NCI-H146 treated with DMSO at 0.1 percent for 48 hours (cell line): ENCODE data around the gene FFAR3.
"Not testable (repeated sequence)": the region's sequence is repeated elsewhere in the genome, so short reads cannot be mapped to it uniquely, and the experiment has no call there.

Experiments used
- DNase-seq: peaks from one replicate; lab custom pipeline; 2025; ENCODE audit not compliant: unreplicated experiment; lab: John Stamatoyannopoulos, UW

Gene FFAR3

DNA sequence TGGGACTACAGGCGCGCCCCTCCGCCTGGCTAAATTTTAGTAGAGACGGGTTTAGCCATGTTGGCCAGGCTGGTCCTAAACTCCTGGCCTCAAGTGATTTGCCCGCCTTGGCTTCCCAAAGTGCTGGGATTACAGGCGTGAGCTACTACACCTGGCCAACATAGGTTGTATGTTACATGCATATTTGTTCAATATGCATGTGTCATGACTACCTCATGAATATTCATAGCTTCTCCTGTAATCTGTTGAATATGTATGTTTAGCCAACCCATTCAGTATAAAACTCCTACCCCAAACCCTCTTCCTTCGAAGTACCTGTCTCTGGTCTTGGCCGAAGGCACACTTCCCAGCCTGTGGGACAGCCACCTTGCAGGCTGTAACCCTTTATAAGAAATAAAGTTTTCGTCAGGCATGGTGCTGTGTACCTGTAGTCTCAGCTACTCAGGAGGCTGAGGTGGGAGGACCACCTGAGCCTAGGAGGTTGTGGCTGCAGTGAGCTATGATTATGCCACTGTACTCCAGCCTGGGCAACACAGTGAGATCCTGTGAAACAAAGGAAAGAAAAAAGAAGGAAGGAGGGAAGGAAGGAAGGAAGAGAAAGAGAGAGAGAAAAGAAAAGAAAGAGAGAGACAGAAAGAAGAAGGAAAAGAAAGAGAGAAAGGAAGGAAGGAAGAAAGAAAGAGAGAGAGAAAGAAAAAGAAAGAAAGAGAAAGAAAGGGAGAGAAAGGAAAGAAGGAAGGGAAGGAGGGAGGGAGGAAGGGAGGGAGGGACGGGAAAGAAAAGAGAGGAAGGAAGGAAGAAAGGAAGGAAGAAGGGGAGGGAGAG lies 41.9 kb downstream of the FFAR3 start:
- DNase-seq = no peak

DNA sequence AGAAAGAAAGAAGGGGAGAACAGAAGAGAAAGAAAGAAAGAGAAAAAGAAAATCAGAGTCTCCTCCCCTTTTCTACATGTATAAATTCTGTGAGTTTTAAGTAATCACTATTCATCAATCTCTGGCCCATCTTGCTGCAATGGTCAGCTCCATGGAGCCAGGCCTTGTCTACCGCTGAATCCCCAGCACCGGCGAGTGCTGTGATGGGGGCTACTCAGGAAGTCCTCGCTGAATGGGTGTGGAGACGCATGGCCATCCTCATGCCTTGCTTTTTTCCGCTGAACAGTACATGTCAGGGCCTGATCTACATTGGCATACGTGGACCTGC lies 42.5 kb downstream of the FFAR3 start:
- no peak for DNase-seq

DNA sequence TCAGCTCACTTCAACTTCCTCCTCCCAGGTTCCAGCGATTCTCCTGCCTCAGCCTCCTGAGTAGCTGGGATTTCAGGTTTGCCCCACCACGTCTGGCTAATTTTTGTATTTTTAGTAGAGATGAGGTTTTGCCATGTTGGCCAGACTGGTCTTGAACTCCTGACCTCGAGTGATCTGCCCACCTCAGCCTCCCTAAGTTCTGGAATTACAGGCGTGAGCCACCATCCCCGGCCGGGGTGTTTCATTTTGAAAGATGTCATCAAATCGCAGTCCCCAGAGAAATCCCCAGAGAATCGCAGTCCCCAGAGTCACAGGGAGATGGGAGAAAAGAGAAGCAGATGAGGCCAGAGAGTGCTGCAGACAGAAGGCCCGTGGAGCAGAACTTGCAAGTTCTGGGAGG lies 43.2 kb downstream of the FFAR3 start:
- DNase-seq = not testable (repeated sequence)

DNA sequence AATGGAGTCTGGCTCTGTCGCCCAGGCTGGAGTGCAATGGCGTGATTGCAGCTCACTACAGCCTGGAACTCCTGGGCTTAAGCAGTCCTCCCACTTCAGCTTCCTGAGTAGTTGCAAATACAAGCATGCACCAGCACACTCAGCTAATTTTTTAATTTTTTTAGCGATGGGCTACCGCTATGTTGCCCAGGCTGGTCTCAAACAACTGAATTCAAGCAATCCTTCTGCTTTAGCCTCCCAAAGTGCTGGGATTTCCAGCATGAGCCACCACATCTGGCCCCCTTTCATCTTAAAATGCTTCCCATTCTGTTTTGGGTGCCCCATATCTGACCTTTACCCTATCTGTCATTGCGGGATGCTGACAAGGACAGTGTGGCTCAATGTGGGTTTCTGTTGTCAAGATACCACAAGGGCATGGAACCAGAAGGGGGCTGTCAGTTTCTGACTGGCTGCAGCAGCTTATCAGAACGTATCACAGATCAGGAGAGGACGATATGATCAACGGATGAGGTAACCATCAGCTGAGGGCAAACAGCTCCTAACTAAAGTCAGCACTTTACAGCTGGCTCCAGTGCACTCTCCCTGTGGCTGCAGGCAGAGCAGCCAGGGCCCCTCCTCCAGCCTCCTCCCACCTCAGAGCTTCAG lies 45.0 kb downstream of the FFAR3 start:
- no peak for DNase-seq

DNA sequence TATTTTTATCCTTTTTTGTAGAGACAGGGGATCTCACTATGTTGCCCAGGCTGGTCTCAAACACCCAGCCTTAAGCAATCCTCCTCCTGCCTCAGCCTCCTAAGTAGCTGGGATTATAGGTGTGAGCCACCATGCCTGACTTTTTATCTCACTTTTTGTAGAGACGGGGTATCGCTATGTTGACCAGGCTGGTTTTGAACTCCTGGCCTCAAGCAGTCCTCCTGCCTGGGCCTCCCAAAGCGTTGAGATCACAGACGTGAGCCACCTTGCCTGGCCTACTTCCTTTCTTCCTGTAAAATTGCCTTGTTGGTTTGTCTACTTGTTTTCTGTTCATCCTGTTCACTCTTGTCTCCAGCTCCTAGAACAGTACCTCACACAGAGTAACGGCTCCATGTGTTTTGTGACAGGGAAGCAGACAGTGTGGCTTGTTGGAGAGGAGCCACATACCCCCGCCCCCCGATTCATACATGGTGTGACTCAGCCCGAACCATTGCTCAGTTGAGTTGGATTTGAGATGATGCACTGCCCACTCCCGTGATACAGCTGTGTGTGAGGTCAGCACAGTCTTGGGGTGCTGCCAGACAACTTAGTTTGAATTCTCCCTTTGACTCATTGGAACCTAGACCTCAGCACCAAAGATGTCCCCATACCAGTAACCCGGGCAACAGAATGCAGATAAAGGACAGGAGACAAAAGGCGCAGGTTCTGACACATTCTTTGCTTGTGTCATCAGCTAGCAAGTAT lies 46.8 kb downstream of the FFAR3 start:
- DNase-seq = no peak

DNA sequence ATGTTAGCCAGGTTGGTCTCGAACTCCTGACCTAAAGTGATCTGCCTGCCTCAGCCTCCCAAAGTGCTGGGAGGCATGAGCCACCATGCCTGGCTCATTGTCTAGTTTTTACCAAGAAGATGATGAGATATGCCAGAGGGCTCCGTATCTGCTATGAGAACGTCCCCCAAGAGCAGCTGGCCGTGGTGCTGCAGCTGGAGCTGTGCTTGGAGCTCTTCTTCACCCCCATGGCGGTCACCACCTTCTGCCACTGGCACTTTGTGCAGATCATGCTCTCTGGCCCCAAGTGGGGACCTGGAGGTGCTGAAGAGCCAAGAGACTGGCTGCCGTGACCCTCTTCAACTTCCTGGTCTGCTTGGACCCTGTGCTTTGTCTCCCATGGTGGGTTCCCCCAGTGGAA lies 49.4 kb downstream of the FFAR3 start:
- DNase-seq = no peak

DNA sequence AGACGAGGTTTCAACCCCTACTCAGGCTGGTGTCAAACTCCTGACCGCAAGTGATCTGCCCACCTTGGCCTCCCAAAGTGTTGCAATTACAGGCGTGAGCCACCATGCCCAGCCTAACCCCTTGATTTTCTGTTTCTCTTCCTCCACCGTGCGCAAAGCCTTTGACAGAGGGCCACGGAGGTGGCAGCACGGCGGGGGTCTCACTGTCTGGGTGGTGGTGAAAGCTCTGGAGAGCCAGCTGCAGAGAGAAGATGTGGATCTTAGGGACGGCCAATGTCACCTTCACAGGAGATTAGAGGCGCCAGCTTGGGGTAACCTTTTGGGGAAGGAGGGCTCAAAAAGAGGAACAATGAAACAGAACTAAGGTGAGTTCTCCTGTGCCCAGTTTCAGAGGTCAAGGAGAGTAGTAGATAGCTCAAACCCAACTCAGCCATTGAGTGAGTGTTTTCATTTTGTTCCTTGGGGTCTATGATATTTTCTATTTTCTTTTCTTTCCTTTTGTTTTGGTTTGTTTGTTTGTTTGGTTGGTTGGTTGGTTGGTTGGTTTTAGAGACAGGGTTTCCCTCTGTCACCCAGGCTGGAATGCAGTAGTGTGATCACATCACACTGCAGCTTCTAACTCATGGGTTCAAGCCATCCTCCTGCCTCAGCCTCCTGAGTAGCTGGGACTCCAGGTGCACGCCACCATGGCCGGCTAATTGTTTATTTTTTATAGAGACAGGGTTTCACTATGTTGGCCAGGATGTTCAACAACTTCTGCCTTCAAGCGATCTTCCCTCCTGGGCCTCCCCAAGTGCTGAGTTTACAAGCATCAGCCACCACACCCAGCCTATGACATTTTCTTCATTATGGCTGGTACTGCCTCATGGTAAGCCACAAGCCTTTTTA lies 50.3 kb downstream of the FFAR3 start:
- no peak for DNase-seq

DNA sequence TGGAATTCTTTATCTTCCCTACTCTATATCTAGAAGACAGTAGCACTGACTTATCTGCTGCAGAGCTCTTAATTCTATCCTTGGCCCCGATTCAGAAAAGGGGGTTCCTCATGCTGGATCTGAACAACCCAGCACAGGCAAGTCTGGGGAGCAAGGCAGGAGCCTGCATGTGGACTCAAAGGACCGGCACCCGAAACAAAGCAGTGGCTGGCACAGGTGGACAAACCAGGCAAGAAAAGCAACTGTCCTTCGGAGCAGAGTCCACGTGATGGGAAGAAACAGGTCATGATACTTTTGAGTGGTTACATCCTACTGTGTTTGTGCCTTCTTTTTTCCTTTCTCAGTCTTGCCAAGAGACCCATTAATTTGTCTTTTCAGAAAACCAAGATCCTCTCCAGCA lies 50.9 kb downstream of the FFAR3 start:
- no peak for DNase-seq
